Measurements from ENCODE around the gene LY6G6D.

Gene LY6G6D

DNA sequence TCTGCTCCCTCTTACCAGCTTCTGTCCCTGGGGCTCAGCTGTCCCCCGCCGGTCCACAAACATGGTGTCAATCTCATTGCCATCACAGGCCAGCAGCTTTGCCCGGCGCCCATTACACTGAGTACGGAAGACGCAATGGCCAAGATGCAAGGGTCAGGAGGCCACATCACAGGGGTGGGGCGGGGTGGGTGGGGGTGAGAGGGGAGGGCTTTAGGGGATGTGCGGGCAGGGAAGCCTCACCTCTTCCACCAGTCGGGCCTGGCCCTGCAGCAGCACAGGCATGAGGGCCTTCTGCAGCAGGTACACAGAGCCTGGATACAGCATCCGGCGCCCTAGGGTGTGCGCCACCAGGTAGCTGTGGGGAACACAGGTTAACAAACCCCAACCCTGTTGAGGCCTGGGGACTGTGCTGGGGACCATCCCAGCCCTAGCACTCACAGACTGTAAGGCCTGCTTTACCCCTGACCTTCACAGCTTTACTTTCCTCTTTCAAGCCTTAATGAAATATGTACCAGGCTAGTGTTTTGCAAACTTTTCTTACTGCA lies 23.5 kb upstream of the LY6G6D start:
- no peak for ATAC-seq
- TF ChIP-seq ZFP3 (CRISPR knock-in tag; IDR thresholded peaks at IDR 0.05) (no peak), ZNF8 (CRISPR knock-in tag; IDR thresholded peaks at IDR 0.05) (no peak), CREB5 (CRISPR knock-in tag; IDR thresholded peaks at IDR 0.05; ENCODE audit: low read depth) (no peak), CSDC2 (CRISPR knock-in tag; IDR thresholded peaks at IDR 0.05) (no peak), ZFP30 (CRISPR knock-in tag; IDR thresholded peaks at IDR 0.05) (no peak), ESRRG (CRISPR knock-in tag; IDR thresholded peaks at IDR 0.05) (no peak), RARB (CRISPR knock-in tag; IDR thresholded peaks at IDR 0.05) (no peak), CSRNP3 (CRISPR knock-in tag; IDR thresholded peaks at IDR 0.05) (no peak), GLIS3 (CRISPR knock-in tag; IDR thresholded peaks at IDR 0.05) (no peak), ARNTL (CRISPR knock-in tag; IDR thresholded peaks at IDR 0.05; ENCODE audit: borderline replicate concordance, low read depth) (no peak), ZC3H10 (CRISPR knock-in tag; IDR thresholded peaks at IDR 0.05) (no peak), SNAI2 (CRISPR knock-in tag; IDR thresholded peaks at IDR 0.05) (no peak), PPARA (CRISPR knock-in tag; IDR thresholded peaks at IDR 0.05; ENCODE audit: borderline replicate concordance) (no peak), OSR1 (CRISPR knock-in tag; IDR thresholded peaks at IDR 0.05) (no peak), ZNF565 (CRISPR knock-in tag; conservative IDR thresholded peaks at IDR 0.05; ENCODE audit: low read depth) (no peak), TCF4 (CRISPR knock-in tag; IDR thresholded peaks at IDR 0.05; ENCODE audit: borderline replicate concordance) (no peak), BACH2 (CRISPR knock-in tag; IDR thresholded peaks at IDR 0.05; ENCODE audit: borderline replicate concordance) (no peak)
- TF ChIP-seq, protein P1, sequence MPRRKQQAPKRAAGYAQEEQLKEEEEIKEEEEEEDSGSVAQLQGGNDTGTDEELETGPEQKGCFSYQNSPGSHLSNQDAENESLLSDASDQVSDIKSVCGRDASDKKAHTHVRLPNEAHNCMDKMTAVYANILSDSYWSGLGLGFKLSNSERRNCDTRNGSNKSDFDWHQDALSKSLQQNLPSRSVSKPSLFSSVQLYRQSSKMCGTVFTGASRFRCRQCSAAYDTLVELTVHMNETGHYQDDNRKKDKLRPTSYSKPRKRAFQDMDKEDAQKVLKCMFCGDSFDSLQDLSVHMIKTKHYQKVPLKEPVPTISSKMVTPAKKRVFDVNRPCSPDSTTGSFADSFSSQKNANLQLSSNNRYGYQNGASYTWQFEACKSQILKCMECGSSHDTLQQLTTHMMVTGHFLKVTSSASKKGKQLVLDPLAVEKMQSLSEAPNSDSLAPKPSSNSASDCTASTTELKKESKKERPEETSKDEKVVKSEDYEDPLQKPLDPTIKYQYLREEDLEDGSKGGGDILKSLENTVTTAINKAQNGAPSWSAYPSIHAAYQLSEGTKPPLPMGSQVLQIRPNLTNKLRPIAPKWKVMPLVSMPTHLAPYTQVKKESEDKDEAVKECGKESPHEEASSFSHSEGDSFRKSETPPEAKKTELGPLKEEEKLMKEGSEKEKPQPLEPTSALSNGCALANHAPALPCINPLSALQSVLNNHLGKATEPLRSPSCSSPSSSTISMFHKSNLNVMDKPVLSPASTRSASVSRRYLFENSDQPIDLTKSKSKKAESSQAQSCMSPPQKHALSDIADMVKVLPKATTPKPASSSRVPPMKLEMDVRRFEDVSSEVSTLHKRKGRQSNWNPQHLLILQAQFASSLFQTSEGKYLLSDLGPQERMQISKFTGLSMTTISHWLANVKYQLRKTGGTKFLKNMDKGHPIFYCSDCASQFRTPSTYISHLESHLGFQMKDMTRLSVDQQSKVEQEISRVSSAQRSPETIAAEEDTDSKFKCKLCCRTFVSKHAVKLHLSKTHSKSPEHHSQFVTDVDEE (CRISPR knock-in tag; IDR thresholded peaks at IDR 0.05): no peak
- TF ChIP-seq, protein P2, sequence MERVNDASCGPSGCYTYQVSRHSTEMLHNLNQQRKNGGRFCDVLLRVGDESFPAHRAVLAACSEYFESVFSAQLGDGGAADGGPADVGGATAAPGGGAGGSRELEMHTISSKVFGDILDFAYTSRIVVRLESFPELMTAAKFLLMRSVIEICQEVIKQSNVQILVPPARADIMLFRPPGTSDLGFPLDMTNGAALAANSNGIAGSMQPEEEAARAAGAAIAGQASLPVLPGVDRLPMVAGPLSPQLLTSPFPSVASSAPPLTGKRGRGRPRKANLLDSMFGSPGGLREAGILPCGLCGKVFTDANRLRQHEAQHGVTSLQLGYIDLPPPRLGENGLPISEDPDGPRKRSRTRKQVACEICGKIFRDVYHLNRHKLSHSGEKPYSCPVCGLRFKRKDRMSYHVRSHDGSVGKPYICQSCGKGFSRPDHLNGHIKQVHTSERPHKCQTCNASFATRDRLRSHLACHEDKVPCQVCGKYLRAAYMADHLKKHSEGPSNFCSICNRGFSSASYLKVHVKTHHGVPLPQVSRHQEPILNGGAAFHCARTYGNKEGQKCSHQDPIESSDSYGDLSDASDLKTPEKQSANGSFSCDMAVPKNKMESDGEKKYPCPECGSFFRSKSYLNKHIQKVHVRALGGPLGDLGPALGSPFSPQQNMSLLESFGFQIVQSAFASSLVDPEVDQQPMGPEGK (CRISPR knock-in tag; IDR thresholded peaks at IDR 0.05; ENCODE audit: borderline replicate concordance): no peak

- TF ChIP-seq ESRRG (CRISPR knock-in tag; IDR thresholded peaks at IDR 0.05) (no peak), CREB5 (CRISPR knock-in tag; IDR thresholded peaks at IDR 0.05; ENCODE audit: low read depth) (no peak), ZNF8 (CRISPR knock-in tag; IDR thresholded peaks at IDR 0.05) (no peak), ISL1 (CRISPR knock-in tag; IDR thresholded peaks at IDR 0.05) (no peak), ZNF565 (CRISPR knock-in tag; conservative IDR thresholded peaks at IDR 0.05; ENCODE audit: low read depth) (no peak), ZC3H10 (CRISPR knock-in tag; IDR thresholded peaks at IDR 0.05) (no peak), ZFP30 (CRISPR knock-in tag; IDR thresholded peaks at IDR 0.05) (no peak), PPARA (CRISPR knock-in tag; IDR thresholded peaks at IDR 0.05; ENCODE audit: borderline replicate concordance) (no peak), GLIS3 (CRISPR knock-in tag; IDR thresholded peaks at IDR 0.05) (no peak), OSR1 (CRISPR knock-in tag; IDR thresholded peaks at IDR 0.05) (no peak), BACH2 (CRISPR knock-in tag; IDR thresholded peaks at IDR 0.05; ENCODE audit: borderline replicate concordance) (no peak)
- TF ChIP-seq, protein P1 (CRISPR knock-in tag; IDR thresholded peaks at IDR 0.05): no peak
- ATAC-seq: no peak
Observed at GRCh38 chr6:31692353-31692752, 22.8 kb upstream of the LY6G6D start.
